ENCODE measurements around the gene OBSCN.

OBSCN gene

DNA sequence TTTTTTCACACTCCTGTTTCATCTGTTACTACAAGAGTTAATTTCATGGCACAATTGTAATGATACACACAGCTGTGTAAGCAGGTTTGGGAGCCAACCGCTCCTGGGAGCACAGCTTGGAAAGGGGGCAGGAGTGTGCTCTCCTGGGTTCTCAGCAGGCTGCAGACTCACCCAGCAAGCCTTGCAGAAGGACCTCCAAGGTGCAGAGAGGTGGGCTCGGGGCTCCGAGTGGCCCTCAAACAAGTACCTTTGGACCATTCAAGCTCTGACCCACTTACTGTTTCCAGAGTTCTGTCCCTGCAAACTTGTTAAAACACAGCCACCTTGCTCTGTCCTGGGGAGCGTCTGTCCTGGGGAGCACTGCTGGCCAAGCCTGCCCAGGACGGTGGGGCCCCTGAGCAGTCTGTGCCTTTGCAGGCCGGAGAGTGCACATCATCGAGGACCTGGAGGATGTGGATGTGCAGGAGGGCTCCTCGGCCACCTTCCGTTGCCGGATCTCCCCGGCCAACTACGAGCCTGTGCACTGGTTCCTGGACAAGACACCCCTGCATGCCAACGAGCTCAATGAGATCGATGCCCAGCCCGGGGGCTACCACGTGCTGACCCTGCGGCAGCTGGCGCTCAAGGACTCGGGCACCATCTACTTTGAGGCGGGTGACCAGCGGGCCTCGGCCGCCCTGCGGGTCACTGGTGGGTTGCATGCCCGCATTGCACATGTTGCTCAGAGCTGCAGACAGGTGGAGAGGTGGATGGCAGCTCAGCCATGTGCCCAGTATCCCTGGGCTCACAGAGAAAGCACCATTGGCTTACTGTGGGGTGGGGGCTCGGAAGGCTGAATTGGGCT lies 78.0 kb downstream of the OBSCN start:
- no peaks in the 10 kb centered on the region for H3K27me3 Mint-ChIP-seq (ENCODE audit: low read depth, poor library complexity)
- H3K9me3 Mint-ChIP-seq = no peaks in the 10 kb centered on the region
- peaks cover 45% of the 10 kb centered on the region for H3K36me3 Mint-ChIP-seq (ENCODE audit: low read depth)
- TF ChIP-seq, protein P1, sequence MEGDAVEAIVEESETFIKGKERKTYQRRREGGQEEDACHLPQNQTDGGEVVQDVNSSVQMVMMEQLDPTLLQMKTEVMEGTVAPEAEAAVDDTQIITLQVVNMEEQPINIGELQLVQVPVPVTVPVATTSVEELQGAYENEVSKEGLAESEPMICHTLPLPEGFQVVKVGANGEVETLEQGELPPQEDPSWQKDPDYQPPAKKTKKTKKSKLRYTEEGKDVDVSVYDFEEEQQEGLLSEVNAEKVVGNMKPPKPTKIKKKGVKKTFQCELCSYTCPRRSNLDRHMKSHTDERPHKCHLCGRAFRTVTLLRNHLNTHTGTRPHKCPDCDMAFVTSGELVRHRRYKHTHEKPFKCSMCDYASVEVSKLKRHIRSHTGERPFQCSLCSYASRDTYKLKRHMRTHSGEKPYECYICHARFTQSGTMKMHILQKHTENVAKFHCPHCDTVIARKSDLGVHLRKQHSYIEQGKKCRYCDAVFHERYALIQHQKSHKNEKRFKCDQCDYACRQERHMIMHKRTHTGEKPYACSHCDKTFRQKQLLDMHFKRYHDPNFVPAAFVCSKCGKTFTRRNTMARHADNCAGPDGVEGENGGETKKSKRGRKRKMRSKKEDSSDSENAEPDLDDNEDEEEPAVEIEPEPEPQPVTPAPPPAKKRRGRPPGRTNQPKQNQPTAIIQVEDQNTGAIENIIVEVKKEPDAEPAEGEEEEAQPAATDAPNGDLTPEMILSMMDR (IDR thresholded peaks at IDR 0.05) = no peak
- no peak overlapping the region for H3K27ac Mint-ChIP-seq
- no peak overlapping the region for H3K4me3 Mint-ChIP-seq
- DNase-seq = no peak
- peaks cover 16% of the 10 kb centered on the region for H3K4me1 Mint-ChIP-seq

DNA sequence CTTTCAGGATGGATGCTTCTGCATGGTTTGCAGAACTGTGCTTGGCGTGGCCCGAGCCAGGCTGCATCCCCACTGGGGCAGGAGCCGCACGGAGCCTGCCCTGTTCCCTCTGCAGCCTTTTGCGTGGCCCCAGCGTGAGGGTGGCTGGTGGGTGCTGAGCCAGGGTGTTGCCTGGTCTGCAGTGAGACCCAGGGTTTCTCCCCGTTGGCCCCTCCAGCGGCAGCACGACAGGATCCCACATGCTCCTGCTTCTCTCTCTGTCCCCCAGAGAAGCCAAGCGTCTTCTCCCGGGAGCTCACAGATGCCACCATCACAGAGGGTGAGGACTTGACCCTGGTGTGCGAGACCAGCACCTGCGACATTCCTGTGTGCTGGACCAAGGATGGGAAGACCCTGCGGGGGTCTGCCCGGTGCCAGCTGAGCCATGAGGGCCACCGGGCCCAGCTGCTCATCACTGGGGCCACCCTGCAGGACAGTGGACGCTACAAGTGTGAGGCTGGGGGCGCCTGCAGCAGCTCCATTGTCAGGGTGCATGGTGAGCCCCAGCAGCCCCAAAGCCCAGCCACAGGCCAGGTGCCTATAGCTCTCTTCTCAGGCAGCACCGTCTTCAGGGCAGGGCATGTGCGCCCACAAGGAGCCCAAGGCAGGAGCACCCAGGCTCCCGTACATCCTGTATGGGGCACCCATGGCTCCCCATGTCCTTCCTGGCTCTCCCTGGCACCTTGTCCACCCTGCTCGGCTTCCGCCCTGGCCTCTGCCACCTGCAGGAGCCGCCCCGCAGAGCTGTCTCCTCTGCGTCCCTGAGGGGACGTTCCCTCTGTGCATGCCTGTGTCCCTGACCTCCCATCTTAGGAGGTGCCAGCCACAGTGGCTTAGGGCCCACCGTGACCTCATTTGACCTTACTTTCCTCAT lies 78.9 kb downstream of the OBSCN start:
- Mint-ChIP-seq H3K27me3 (ENCODE audit: low read depth, poor library complexity) (no peaks in the 10 kb centered on the region), H3K27ac (no peak overlapping the region), H3K36me3 (ENCODE audit: low read depth) (peaks cover 54% of the 10 kb centered on the region), H3K4me3 (no peak overlapping the region), H3K9me3 (no peaks in the 10 kb centered on the region), H3K4me1 (peaks cover 16% of the 10 kb centered on the region)
- TF ChIP-seq, protein P1 (IDR thresholded peaks at IDR 0.05) = no peak
- DNase-seq = no peak

DNA sequence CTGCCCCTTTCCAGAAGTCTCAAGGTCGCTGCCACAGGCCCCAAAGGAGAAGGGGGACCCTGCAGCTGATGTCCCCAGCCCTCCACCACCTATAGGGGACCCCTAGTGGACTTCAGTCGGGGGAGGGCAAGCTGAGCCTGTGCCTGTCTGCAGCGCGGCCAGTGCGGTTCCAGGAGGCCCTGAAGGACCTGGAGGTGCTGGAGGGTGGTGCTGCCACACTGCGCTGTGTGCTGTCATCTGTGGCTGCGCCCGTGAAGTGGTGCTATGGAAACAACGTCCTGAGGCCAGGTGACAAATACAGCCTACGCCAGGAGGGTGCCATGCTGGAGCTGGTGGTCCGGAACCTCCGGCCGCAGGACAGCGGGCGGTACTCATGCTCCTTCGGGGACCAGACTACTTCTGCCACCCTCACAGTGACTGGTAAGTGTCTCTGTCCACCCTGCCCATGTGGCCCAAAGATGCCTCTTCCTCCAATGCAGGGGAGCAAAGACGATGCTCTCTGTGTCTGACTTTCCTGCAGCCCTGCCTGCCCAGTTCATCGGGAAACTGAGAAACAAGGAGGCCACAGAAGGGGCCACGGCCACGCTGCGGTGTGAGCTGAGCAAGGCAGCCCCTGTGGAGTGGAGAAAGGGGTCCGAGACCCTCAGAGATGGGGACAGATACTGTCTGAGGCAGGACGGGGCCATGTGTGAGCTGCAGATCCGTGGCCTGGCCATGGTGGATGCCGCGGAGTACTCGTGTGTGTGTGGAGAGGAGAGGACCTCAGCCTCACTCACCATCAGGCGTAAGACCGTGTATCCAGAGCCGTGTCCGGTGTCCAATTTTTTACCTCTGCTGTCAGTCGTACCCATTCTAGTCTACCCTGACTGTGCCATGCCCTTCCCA lies 79.9 kb downstream of the OBSCN start:
- Mint-ChIP-seq H3K4me1 (peaks cover 16% of the 10 kb centered on the region), H3K4me3 (no peak overlapping the region), H3K27ac (no peak overlapping the region), H3K9me3 (no peaks in the 10 kb centered on the region), H3K36me3 (ENCODE audit: low read depth) (peaks cover 61% of the 10 kb centered on the region), H3K27me3 (ENCODE audit: low read depth, poor library complexity) (no peaks in the 10 kb centered on the region)
- TF ChIP-seq, protein P1 (IDR thresholded peaks at IDR 0.05) = no peak
- no peak for DNase-seq

DNA sequence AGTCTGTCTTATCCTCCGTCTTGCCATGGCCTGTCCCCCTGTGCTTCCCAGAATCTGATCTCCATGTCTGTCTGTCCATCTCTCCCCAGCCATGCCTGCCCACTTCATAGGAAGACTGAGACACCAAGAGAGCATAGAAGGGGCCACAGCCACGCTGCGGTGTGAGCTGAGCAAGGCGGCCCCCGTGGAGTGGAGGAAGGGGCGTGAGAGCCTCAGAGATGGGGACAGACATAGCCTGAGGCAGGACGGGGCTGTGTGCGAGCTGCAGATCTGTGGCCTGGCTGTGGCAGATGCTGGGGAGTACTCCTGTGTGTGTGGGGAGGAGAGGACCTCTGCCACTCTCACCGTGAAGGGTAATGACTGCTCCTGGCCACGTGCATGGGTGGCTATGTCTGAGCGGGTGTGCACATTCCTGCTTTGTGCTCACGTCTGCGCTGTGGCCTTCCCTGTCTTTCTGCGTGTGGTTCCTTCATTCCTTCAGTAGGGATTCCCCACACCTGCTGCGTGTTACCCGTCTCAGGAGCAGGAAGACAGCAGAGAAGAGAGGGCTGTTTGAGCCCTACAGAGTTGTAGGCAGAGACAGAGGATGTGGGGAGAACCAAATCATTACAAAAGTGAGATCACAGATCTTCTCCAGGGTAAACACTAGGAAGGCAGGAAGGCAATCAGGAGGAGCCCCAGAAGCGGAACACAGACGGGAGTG lies 80.8 kb downstream of the OBSCN start:
- TF ChIP-seq, protein P1 (IDR thresholded peaks at IDR 0.05) = no peak
- peaks cover 16% of the 10 kb centered on the region for H3K4me1 Mint-ChIP-seq
- no peaks in the 10 kb centered on the region for H3K9me3 Mint-ChIP-seq
- peaks cover 68% of the 10 kb centered on the region for H3K36me3 Mint-ChIP-seq (ENCODE audit: low read depth)
- no peak overlapping the region for H3K27ac Mint-ChIP-seq
- no peak overlapping the region for H3K4me3 Mint-ChIP-seq
- no peak for DNase-seq
- H3K27me3 Mint-ChIP-seq (ENCODE audit: low read depth, poor library complexity) = no peaks in the 10 kb centered on the region

DNA sequence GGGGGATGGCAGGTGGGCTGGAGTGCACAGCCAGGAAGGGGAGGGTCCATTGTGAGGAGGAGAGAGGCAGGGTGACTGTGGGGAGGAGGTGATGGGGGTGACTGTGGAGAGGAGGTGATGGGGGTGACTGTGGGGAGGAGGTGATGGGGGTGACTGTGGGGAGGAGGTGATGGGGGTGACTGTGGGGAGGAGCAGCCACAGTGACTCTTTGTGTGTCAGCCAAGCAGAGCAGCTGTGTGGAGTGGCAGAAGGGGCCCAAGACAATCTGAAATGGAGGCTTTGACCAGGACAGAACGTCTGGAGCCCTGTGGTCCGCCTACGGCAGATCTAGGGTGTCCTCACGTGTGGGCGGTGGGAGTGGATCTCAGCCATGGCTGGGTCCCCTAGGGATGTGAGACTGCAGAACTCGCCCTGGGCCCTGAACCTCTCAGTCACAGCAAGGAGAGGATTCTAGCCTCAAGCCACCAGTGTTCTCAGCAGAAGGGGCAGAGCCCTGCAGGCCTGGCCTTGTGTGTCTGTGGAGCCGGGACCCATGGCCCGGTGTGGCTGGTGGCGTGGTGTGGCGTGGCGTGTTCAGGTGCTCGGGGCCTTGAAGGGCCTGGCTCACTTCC lies 81.5 kb downstream of the OBSCN start:
- Mint-ChIP-seq H3K27me3 (ENCODE audit: low read depth, poor library complexity) (no peaks in the 10 kb centered on the region), H3K4me1 (peaks cover 9% of the 10 kb centered on the region), H3K36me3 (ENCODE audit: low read depth) (peaks cover 68% of the 10 kb centered on the region), H3K27ac (no peak overlapping the region), H3K4me3 (no peak overlapping the region), H3K9me3 (no peaks in the 10 kb centered on the region)
- TF ChIP-seq, protein P1 (IDR thresholded peaks at IDR 0.05) = no peak
- no peak for DNase-seq
